ENCODE measurements around the gene IQSEC3. TPM values are rescaled to one million over a fixed set of nuclear protein-coding genes. Genes with fewer than 3 reads are reported as not detected.
"Not testable (repeated sequence)": the region's sequence is repeated elsewhere in the genome, so short reads cannot be mapped to it uniquely, and the experiment has no call there.

IQSEC3 gene
- 1 to 10 TPM in 1 of 2 donors, under 1 TPM in 1; 0.32 to 1.6 TPM for total RNA-seq

- ATAC-seq; H3K36me3 Mint-ChIP-seq; DNase-seq (ENCODE audit: low spot score in 2 of 2); H3K27ac Mint-ChIP-seq; H3K9me3 Mint-ChIP-seq: not testable (repeated sequence)
Observed at GRCh38 chr12:66428-66781, at the start of gene IQSEC3. TSS of gene IQSEC3 (plus strand) at chr12:66767. CDS start at chr12:66883, 116 bp downstream.

GRCh38 chr12:17370-18340, 48.9 kb upstream of the IQSEC3 start:
- H3K9me3 Mint-ChIP-seq = not testable (repeated sequence)

GRCh38 chr12:18821-19567, 47.6 kb upstream of the IQSEC3 start:
- not testable (repeated sequence) for H3K27ac Mint-ChIP-seq; H3K36me3 Mint-ChIP-seq; ATAC-seq; H3K9me3 Mint-ChIP-seq; DNase-seq (ENCODE audit: low spot score in 2 of 2)

More at GRCh38 chr12:17370-18340, 48.9 kb upstream of the IQSEC3 start:
- not testable (repeated sequence) for DNase-seq (ENCODE audit: low spot score in 2 of 2); ATAC-seq; H3K36me3 Mint-ChIP-seq; H3K27ac Mint-ChIP-seq

- not testable (repeated sequence) for H3K9me3 Mint-ChIP-seq; H3K36me3 Mint-ChIP-seq; ATAC-seq; DNase-seq (ENCODE audit: low spot score in 2 of 2); H3K27ac Mint-ChIP-seq
Observed at GRCh38 chr12:19906-20305, 46.7 kb upstream of the IQSEC3 start.

GRCh38 chr12:20757-21156, 45.8 kb upstream of the IQSEC3 start:
- DNase-seq (ENCODE audit: low spot score in 2 of 2) = no peak

GRCh38 chr12:21301-22189, 45.0 kb upstream of the IQSEC3 start:
- H3K36me3 Mint-ChIP-seq = no peaks in the 10 kb centered on the region
- H3K9me3 Mint-ChIP-seq = no peaks in the 10 kb centered on the region
- ATAC-seq = peak; percentile 90 to 98
- peak in 1 of 2 donors; percentile 63 for DNase-seq (ENCODE audit: low spot score in 2 of 2)
- H3K27ac Mint-ChIP-seq = peak overlapping the region; percentile 18 to 55

More at GRCh38 chr12:20757-21156, 45.8 kb upstream of the IQSEC3 start:
- ATAC-seq = no peak
- Mint-ChIP-seq H3K9me3 (no peaks in the 10 kb centered on the region), H3K36me3 (no peaks in the 10 kb centered on the region), H3K27ac (no peak overlapping the region)

- no peaks in the 10 kb centered on the region for H3K36me3 Mint-ChIP-seq
- ATAC-seq (no peak), DNase-seq (ENCODE audit: low spot score in 2 of 2) (no peak)
- H3K27ac Mint-ChIP-seq = peak overlapping the region; percentile 18 to 55
- H3K9me3 Mint-ChIP-seq = no peaks in the 10 kb centered on the region
Observed at GRCh38 chr12:22190-22529, 44.4 kb upstream of the IQSEC3 start.

- Mint-ChIP-seq H3K27ac (peak overlapping the region; percentile 18 to 55), H3K9me3 (no peaks in the 10 kb centered on the region), H3K36me3 (no peaks in the 10 kb centered on the region)
- DNase-seq (ENCODE audit: low spot score in 2 of 2) (no peak), ATAC-seq (peak in 1 of 2 donors; percentile 4)
Observed at GRCh38 chr12:22530-23201, 43.9 kb upstream of the IQSEC3 start.

GRCh38 chr12:27904-28303, 38.7 kb upstream of the IQSEC3 start:
- H3K9me3 Mint-ChIP-seq; DNase-seq (ENCODE audit: low spot score in 2 of 2); H3K27ac Mint-ChIP-seq; ATAC-seq; H3K36me3 Mint-ChIP-seq: not testable (repeated sequence)

- H3K27ac Mint-ChIP-seq; H3K36me3 Mint-ChIP-seq; DNase-seq (ENCODE audit: low spot score in 2 of 2); ATAC-seq; H3K9me3 Mint-ChIP-seq: not testable (repeated sequence)
Observed at GRCh38 chr12:38775-39174, 27.8 kb upstream of the IQSEC3 start.

- not testable (repeated sequence) for ATAC-seq; H3K27ac Mint-ChIP-seq; DNase-seq (ENCODE audit: low spot score in 2 of 2); H3K9me3 Mint-ChIP-seq; H3K36me3 Mint-ChIP-seq
Observed at GRCh38 chr12:39555-40265, 26.9 kb upstream of the IQSEC3 start.

GRCh38 chr12:44352-44751, 22.2 kb upstream of the IQSEC3 start:
- DNase-seq (ENCODE audit: low spot score in 2 of 2); H3K36me3 Mint-ChIP-seq; H3K27ac Mint-ChIP-seq; H3K9me3 Mint-ChIP-seq; ATAC-seq: not testable (repeated sequence)

- H3K36me3 Mint-ChIP-seq; H3K9me3 Mint-ChIP-seq; H3K27ac Mint-ChIP-seq; DNase-seq (ENCODE audit: low spot score in 2 of 2); ATAC-seq: not testable (repeated sequence)
Observed at GRCh38 chr12:45235-45990, 21.2 kb upstream of the IQSEC3 start.

GRCh38 chr12:45991-46358, 20.6 kb upstream of the IQSEC3 start:
- not testable (repeated sequence) for H3K9me3 Mint-ChIP-seq; H3K36me3 Mint-ChIP-seq; DNase-seq (ENCODE audit: low spot score in 2 of 2); H3K27ac Mint-ChIP-seq; ATAC-seq

- not testable (repeated sequence) for ATAC-seq; DNase-seq (ENCODE audit: low spot score in 2 of 2); H3K27ac Mint-ChIP-seq; H3K9me3 Mint-ChIP-seq; H3K36me3 Mint-ChIP-seq
Observed at GRCh38 chr12:46542-46941, 20.0 kb upstream of the IQSEC3 start.
